ENCODE measurements around the gene FRMD4A. TPM values are rescaled to one million over a fixed set of nuclear protein-coding genes. Genes with fewer than 3 reads are reported as not detected.

Gene FRMD4A
- total and polyA plus RNA-seq, 2 of the 4 experiments (the other 2 are of a cell fraction), result 30.3 to 68.8 TPM

GRCh38 chr10:14253079-14253478, 77.6 kb downstream of the FRMD4A start:
- no peak for ATAC-seq (ENCODE audit: low read depth)
- no peak overlapping the region for H3K4ac ChIP-seq (ENCODE audit: low read depth, low read length)
- no peak overlapping the region for H4K91ac ChIP-seq (ENCODE audit: insufficient read depth, low read depth, low read length)
- H2BK5ac ChIP-seq (ENCODE audit: low read depth, low read length, poor library complexity, severe bottlenecking), result no peak overlapping the region
- H4K5ac ChIP-seq (ENCODE audit: low read depth, low read length), result no peak overlapping the region
- no peaks in the 10 kb centered on the region for H3K36me3 ChIP-seq (ENCODE audit: control insufficient read depth, insufficient read depth, low read length)
- no peak overlapping the region for H3K56ac ChIP-seq (ENCODE audit: extremely low read depth, insufficient read depth, low read length)
- BruUV-seq (replicated peaks), result no TSS peak
- H3K27me3 ChIP-seq (ENCODE audit: control insufficient read depth, insufficient read depth, low read length), result peaks cover 38% of the 10 kb centered on the region
- WGBS, 2 experiments (ENCODE audit: extremely low coverage in 2 of 2, insufficient read length in 1 of 2), result no CpG with 5 or more reads among the region's 3 CpGs
- no peaks in the 10 kb centered on the region; the same call in 1 of the 2 replicates for H3K9me1 ChIP-seq (ENCODE audit: insufficient read depth, low read length)
- CTCF ChIA-PET, result no interaction called here
- no peak overlapping the region for H3K14ac ChIP-seq (replicated peaks; ENCODE audit: low read depth, low read length)
- no peak overlapping the region for H3K18ac ChIP-seq (ENCODE audit: low read depth, low read length)
- no peak for DNase-seq
- no peak overlapping the region for H2BK20ac ChIP-seq (ENCODE audit: low read depth, low read length)
- H3K23ac ChIP-seq (ENCODE audit: low read depth, low read length), result no peak overlapping the region
- H3K79me1 ChIP-seq (ENCODE audit: low read depth in 1 of 2, low read length in 2 of 2), result no peaks in the 10 kb centered on the region
- H3K9me3 ChIP-seq (ENCODE audit: control insufficient read depth, insufficient read depth, low read length), result peaks cover 11% of the 10 kb centered on the region
- dilution Hi-C loops (cut with HindIII; ENCODE audit: low sequenced_read_pairs, unreplicated experiment), result no loop called here
- no peak overlapping the region for H3K9ac ChIP-seq (ENCODE audit: low read depth, low read length)
- in situ Hi-C loops (cut with MboI; ENCODE audit: low sequenced_read_pairs), result no loop called here
- no peak overlapping the region for H2AK9ac ChIP-seq (replicated peaks; ENCODE audit: low read depth, low read length, poor library complexity)
- no peak overlapping the region for H4K8ac ChIP-seq (ENCODE audit: low read depth in 2 of 2, low read length in 2 of 2)
- H2AFZ ChIP-seq (replicated peaks; ENCODE audit: low read length, poor library complexity), result no peak overlapping the region
- no peak overlapping the region for H2AK5ac ChIP-seq (ENCODE audit: low read depth, low read length)
- H2BK120ac ChIP-seq (ENCODE audit: low read depth, low read length), result no peak overlapping the region
- TF ChIP-seq RCOR1 (IDR thresholded peaks at IDR 0.05; ENCODE audit: insufficient replicate concordance, low read length), result no peak
- TF ChIP-seq CEBPB (IDR thresholded peaks at IDR 0.05; ENCODE audit: low read depth, low read length), result no peak
- TF ChIP-seq FOS (IDR thresholded peaks at IDR 0.05; ENCODE audit: low read depth, low read length), result no peak
- TF ChIP-seq RFX5 (IDR thresholded peaks at IDR 0.05; ENCODE audit: low read depth, low read length), result no peak
- H3K4me2 ChIP-seq (ENCODE audit: low read depth, low read length), result no peak overlapping the region
- no peak overlapping the region for H3K27ac ChIP-seq (ENCODE audit: insufficient read depth, low read length)
- no peaks in the 10 kb centered on the region for H3K4me1 ChIP-seq (ENCODE audit: control insufficient read depth, insufficient read depth, low read length)
- H3K4me3 ChIP-seq (ENCODE audit: insufficient read depth, low read depth, low read length), result no peak overlapping the region
- POLR2A ChIA-PET (ENCODE audit: unreplicated experiment), result no interaction called here
- intact Hi-C loops (cut with micrococcal nuclease), result no loop called here
- H4K20me1 ChIP-seq (ENCODE audit: insufficient read depth, low read length), result no peaks in the 10 kb centered on the region; the same call in 1 of the 2 replicates
- no peak overlapping the region for H2BK15ac ChIP-seq (ENCODE audit: low read depth, low read length)

All from IMR-90 (cell line).